WTC11 (cell line): ENCODE data around the gene LYPD6. TPM values are rescaled to one million over a fixed set of nuclear protein-coding genes. Genes with fewer than 3 reads are reported as not detected.

Source experiments
- ATAC-seq: fragments of 200-7000 bp; cut with Tn5 transposase; 2 replicates; pipeline ENCODE4 v1.10.0; 2021; ENCODE audit warnings: mild to moderate bottlenecking, moderate library complexity
- CTCF ChIA-PET: fragments of 300-600 bp; sonication (Branson Sonifier 250); formaldehyde crosslinking; loops from one replicate; lab custom pipeline; 2021; ENCODE audit warnings: antibody characterized with exemption; lab: Charles Lee
- POLR2A ChIA-PET: fragments of 350-600 bp; sonication (Branson Sonifier 250); formaldehyde crosslinking; loops from one replicate; lab custom pipeline; 2021; ENCODE audit warnings: antibody characterized with exemption; lab: Charles Lee
- DNase-seq: peaks from one replicate; pipeline ENCODE4 v3.0.0; 2021; ENCODE audit warnings: low spot score
- H3K27ac Mint-ChIP-seq: 2 replicates; pipeline ENCODE4 v1.8.0; 2021; ENCODE audit warnings: mixed read lengths
- H3K27me3 Mint-ChIP-seq: 2 replicates; pipeline ENCODE4 v1.8.0; 2021; ENCODE audit warnings: low read depth, mild to moderate bottlenecking, moderate library complexity, mixed read lengths
- H3K36me3 Mint-ChIP-seq: 2 replicates; pipeline ENCODE4 v1.8.0; 2021; ENCODE audit warnings: mixed read lengths
- H3K4me1 Mint-ChIP-seq: 2 replicates; pipeline ENCODE4 v1.8.0; 2022; ENCODE audit warnings: mixed read lengths
- H3K4me3 Mint-ChIP-seq: 2 replicates; pipeline ENCODE4 v1.8.0; 2021; ENCODE audit warnings: mild to moderate bottlenecking, moderate library complexity, mixed read lengths
- H3K9me3 Mint-ChIP-seq: 2 replicates; pipeline ENCODE4 v1.8.0; 2021; ENCODE audit warnings: mixed read lengths
- CDX4 ChIP-seq: fragments of 250-450 bp; sonication (Bioruptor Pico); IDR thresholded peaks from 2 replicates; pipeline ENCODE4 v1.9.0; 2021; ENCODE audit warnings: moderate library complexity, mild to moderate bottlenecking, inconsistent platforms, borderline replicate concordance
- ELF4 ChIP-seq: sonication (generic); formaldehyde crosslinking; IDR thresholded peaks from 2 replicates; pipeline ENCODE4 v1.8.1; 2022; ENCODE audit warnings: low read depth, mild to moderate bottlenecking, moderate library complexity, missing genetic modification reagents
- EMX1 ChIP-seq: fragments of 250-450 bp; sonication (Bioruptor Pico); IDR thresholded peaks from 2 replicates; pipeline ENCODE4 v1.8.0; 2021; ENCODE audit warnings: mild to moderate bottlenecking
- ESRRA ChIP-seq: sonication (generic); formaldehyde crosslinking; IDR thresholded peaks from 2 replicates; pipeline ENCODE4 v1.8.1; 2022; ENCODE audit warnings: mild to moderate bottlenecking, missing genetic modification reagents, borderline replicate concordance
- FOXP1 ChIP-seq: sonication (generic); formaldehyde crosslinking; IDR thresholded peaks from 2 replicates; pipeline ENCODE4 v1.8.0; 2022; ENCODE audit warnings: missing genetic modification reagents, mild to moderate bottlenecking, moderate library complexity, borderline replicate concordance
- NFYB ChIP-seq: sonication (generic); formaldehyde crosslinking; conservative IDR thresholded peaks from 2 replicates; pipeline ENCODE4 v1.8.0; 2022; ENCODE audit warnings: low read depth, missing genetic modification reagents
- NR1H2 ChIP-seq: sonication (generic); formaldehyde crosslinking; IDR thresholded peaks from 2 replicates; pipeline ENCODE4 v1.9.0; 2021; ENCODE audit warnings: mild to moderate bottlenecking, moderate library complexity, missing genetic modification reagents
- OVOL2 ChIP-seq: fragments of 250-450 bp; sonication (Bioruptor Pico); IDR thresholded peaks from 2 replicates; pipeline ENCODE4 v1.9.0; 2021; ENCODE audit warnings: mild to moderate bottlenecking, borderline replicate concordance
- RELA ChIP-seq: sonication (generic); formaldehyde crosslinking; IDR thresholded peaks from 2 replicates; pipeline ENCODE4 v1.8.1; 2022; ENCODE audit warnings: missing genetic modification reagents, mild to moderate bottlenecking, borderline replicate concordance
- RORB ChIP-seq: fragments of 250-450 bp; sonication (Bioruptor Pico); IDR thresholded peaks from 2 replicates; pipeline ENCODE4 v1.9.0; 2021; ENCODE audit warnings: mild to moderate bottlenecking
- SMAD3 ChIP-seq: sonication (generic); formaldehyde crosslinking; IDR thresholded peaks from 2 replicates; pipeline ENCODE4 v1.8.0; 2022; ENCODE audit warnings: missing genetic modification reagents, mild to moderate bottlenecking, borderline replicate concordance
- SMAD4 ChIP-seq: sonication (generic); formaldehyde crosslinking; IDR thresholded peaks from 2 replicates; pipeline ENCODE4 v1.8.0; 2022; ENCODE audit warnings: mild to moderate bottlenecking, missing genetic modification reagents
- SP1 ChIP-seq: sonication (generic); formaldehyde crosslinking; conservative IDR thresholded peaks from 2 replicates; pipeline ENCODE4 v1.8.1; 2022; ENCODE audit warnings: missing genetic modification reagents
- TCF7 ChIP-seq: sonication (generic); formaldehyde crosslinking; IDR thresholded peaks from 2 replicates; pipeline ENCODE4 v1.8.0; 2022; ENCODE audit warnings: mild to moderate bottlenecking, low read depth, missing genetic modification reagents, moderate library complexity
- USF1 ChIP-seq: sonication (generic); formaldehyde crosslinking; IDR thresholded peaks from 2 replicates; pipeline ENCODE4 v1.8.0; 2022; ENCODE audit warnings: mild to moderate bottlenecking, missing genetic modification reagents
- ZNF263 ChIP-seq: sonication (generic); formaldehyde crosslinking; IDR thresholded peaks from 2 replicates; pipeline ENCODE4 v1.8.1; 2022; ENCODE audit warnings: low read depth, mild to moderate bottlenecking, moderate library complexity, missing genetic modification reagents
- ZNF281 ChIP-seq: sonication (generic); formaldehyde crosslinking; IDR thresholded peaks from 2 replicates; pipeline ENCODE4 v1.8.0; 2023; ENCODE audit warnings: mild to moderate bottlenecking, missing genetic modification reagents
- ZNF317 ChIP-seq: sonication (generic); formaldehyde crosslinking; IDR thresholded peaks from 2 replicates; pipeline ENCODE4 v1.8.1; 2023; ENCODE audit warnings: low read depth, mild to moderate bottlenecking, moderate library complexity, missing genetic modification reagents, borderline replicate concordance
- ZNF423 ChIP-seq: fragments of 250-450 bp; sonication (Bioruptor Pico); IDR thresholded peaks from 2 replicates; pipeline ENCODE4 v2.1.2; 2022; ENCODE audit warnings: mild to moderate bottlenecking, moderate library complexity
- ZNF512 ChIP-seq: sonication (generic); formaldehyde crosslinking; IDR thresholded peaks from 2 replicates; pipeline ENCODE4 v1.8.1; 2022; ENCODE audit warnings: missing genetic modification reagents, borderline replicate concordance
- ZSCAN18 ChIP-seq: fragments of 250-450 bp; sonication (Bioruptor Pico); IDR thresholded peaks from 2 replicates; pipeline ENCODE4 v2.1.2; 2022; ENCODE audit warnings: mild to moderate bottlenecking, moderate library complexity
- total RNA-seq: library from RNA; stranded (reverse); gene quantifications from 3 replicates; pipeline ENCODE4 v1.2.3, GENCODE V29; 2021

The LYPD6 gene
- total RNA-seq, 1 experiment from 2014 or later: 4.8 TPM

- no peak for TF ChIP-seq ZNF281 (CRISPR knock-in tag)
- TF ChIP-seq ZNF317 (CRISPR knock-in tag): no peak
- no peak for TF ChIP-seq ZNF423 (CRISPR knock-in tag)
- no peak for TF ChIP-seq NR1H2 (CRISPR knock-in tag)
- TF ChIP-seq RORB (CRISPR knock-in tag): no peak
Measured at GRCh38 chr2:149365931-149366583, 35.7 kb downstream of the LYPD6 start (continued).

GRCh38 chr2:149370061-149370775, 39.8 kb downstream of the LYPD6 start:
- H3K9me3 Mint-ChIP-seq: peaks cover 14% of the 10 kb centered on the region
- H3K27ac Mint-ChIP-seq: no peak overlapping the region
- peaks cover 15% of the 10 kb centered on the region for H3K36me3 Mint-ChIP-seq
- no peak for DNase-seq
- ATAC-seq: no peak
- H3K27me3 Mint-ChIP-seq: no peaks in the 10 kb centered on the region
- TF ChIP-seq ZNF512 (no peak), ESRRA (CRISPR knock-in tag) (no peak), ELF4 (no peak), SMAD4 (CRISPR knock-in tag) (no peak), CDX4 (CRISPR knock-in tag) (no peak), OVOL2 (CRISPR knock-in tag) (no peak), FOXP1 (CRISPR knock-in tag) (no peak), EMX1 (no peak), ZSCAN18 (CRISPR knock-in tag) (no peak), USF1 (CRISPR knock-in tag) (no peak), TCF7 (CRISPR knock-in tag) (no peak), NFYB (CRISPR knock-in tag) (no peak), SMAD3 (CRISPR knock-in tag) (no peak), SP1 (CRISPR knock-in tag) (no peak), RELA (CRISPR knock-in tag) (no peak), ZNF263 (CRISPR knock-in tag) (no peak)
- peaks cover 9% of the 10 kb centered on the region for H3K4me1 Mint-ChIP-seq
- POLR2A ChIA-PET: no interaction called here
- CTCF ChIA-PET: no interaction called here
- H3K4me3 Mint-ChIP-seq: no peak overlapping the region
